Gastrocnemius medialis (tissue), 4 donors: ENCODE data around the gene STK4. TPM values are rescaled to one million over a fixed set of nuclear protein-coding genes. Genes with fewer than 3 reads are reported as not detected.

Experiments
- ATAC-seq, 2 donors: fragments of 150-250 bp; one replicate each; pipeline ENCODE4 v1.9.1; 2016
- DNase-seq, 2 donors: peaks; one replicate each; pipeline ENCODE4 v3.0.0-alpha.2; 2019
- H3K27ac ChIP-seq, 4 donors: fragments of 200-600 bp; sonication (generic); 1 replicate in 1 of 4; 2 replicates in 3 of 4; pipeline ENCODE4 v1.5.1; 2016 to 2018; ENCODE audit warnings: mild to moderate bottlenecking in 2 of 4, moderate library complexity in 1 of 4
- H3K27me3 ChIP-seq, 3 donors: fragments of 200-600 bp; sonication (generic) in 2 of 3; 1 replicate in 1 of 3; 2 replicates in 2 of 3; pipeline versions ENCODE4 v1.5.1 to v1.6.0; 2016 to 2019; ENCODE audit warnings: mild to moderate bottlenecking in 1 of 3, moderate library complexity in 1 of 3
- H3K36me3 ChIP-seq, 2 donors: fragments of 200-600 bp; sonication (generic) in 1 of 2; one replicate each; pipeline ENCODE4 v1.5.1; 2017 to 2018
- H3K4me1 ChIP-seq, 2 donors: fragments of 200-600 bp; sonication (generic) in 1 of 2; one replicate each; pipeline ENCODE4 v1.5.1; 2016 to 2017; ENCODE audit warnings: mild to moderate bottlenecking in 2 of 2
- H3K4me3 ChIP-seq, 4 donors: fragments of 200-600 bp; sonication (generic) in 3 of 4; 1 replicate in 1 of 4; 2 replicates in 3 of 4; pipeline ENCODE4 v1.5.1; 2016 to 2019; ENCODE audit warnings: mild to moderate bottlenecking in 2 of 4
- H3K9me3 ChIP-seq, 3 donors: fragments of 200-600 bp; sonication (generic) in 2 of 3; 1 replicate in 1 of 3; 2 replicates in 2 of 3; pipeline ENCODE4 v1.5.1; 2016 to 2019
- CTCF ChIP-seq, 5 experiments: fragments of 450-650 bp in 3 of 5; fragments of 200-600 bp in 2 of 5; sonication (generic) in 2 of 5; IDR thresholded peaks in 4 of 5; conservative IDR thresholded peaks in 1 of 5; 1 replicate in 4 of 5; 2 replicates in 1 of 5; pipeline ENCODE4 v1.5.1; 2016 to 2019; ENCODE audit warnings: antibody characterized with exemption in 5 of 5, mild to moderate bottlenecking in 3 of 5, moderate library complexity in 3 of 5
- POLR2A ChIP-seq, 2 donors: fragments of 450-650 bp; IDR thresholded peaks; one replicate each; pipeline ENCODE4 v1.6.1; 2017; ENCODE audit warnings: antibody characterized with exemption in 2 of 2, mild to moderate bottlenecking in 2 of 2, moderate library complexity in 2 of 2
- in situ Hi-C, 4 donors: fragments of 200-750 bp; cut with MboI; loops; one replicate each; pipeline versions ENCODE4 v1.15.0 to v1.8.0; 2017; ENCODE audit warnings: low sequenced_read_pairs in 4 of 4
- intact Hi-C: fragments of 100-400 bp; cut with DNase I; formaldehyde crosslinking; loops from one replicate; pipeline ENCODE4 v1.15.1; 2023; ENCODE audit warnings: low total_unique reads
- total RNA-seq, 4 donors: library from RNA; depleted of rRNA; stranded (reverse); fragments of >200 nt; gene quantifications; one replicate each; pipeline versions ENCODE4 v1.1.0 to v1.2.3, GENCODE V29; 2016

STK4 gene
- total RNA-seq, 4 donors from 2014 or later = 4.5 to 6.4 (median 5.5) TPM

DNA sequence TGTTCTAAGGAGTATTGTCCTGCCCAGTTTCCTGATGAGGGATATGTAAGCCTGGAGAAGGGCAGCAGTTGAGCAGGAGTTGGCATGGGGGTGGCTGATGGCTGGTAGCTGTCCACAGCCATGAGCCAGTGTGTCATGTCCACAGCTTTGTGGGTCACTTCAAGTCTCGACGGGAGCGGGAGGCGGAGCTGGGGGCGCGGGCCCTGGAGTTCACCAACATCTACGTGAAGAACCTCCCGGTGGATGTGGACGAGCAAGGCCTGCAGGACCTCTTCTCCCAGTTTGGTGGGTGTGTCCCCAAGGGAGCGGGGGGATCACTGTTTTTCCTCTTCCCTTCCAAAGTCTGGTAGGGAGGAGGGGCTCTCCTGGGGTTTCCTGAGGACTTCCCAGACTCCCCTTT is 47.6 kb upstream of the STK4 start:
- intact Hi-C loops (no loop called here), in situ Hi-C loops (no loop called here)
- no peaks in the 10 kb centered on the region for H3K4me1 ChIP-seq
- no peaks in the 10 kb centered on the region for H3K27me3 ChIP-seq
- DNase-seq = no peak
- no peaks in the 10 kb centered on the region for H3K9me3 ChIP-seq
- TF ChIP-seq CTCF (IDR thresholded peaks at IDR 0.05 in 4 of 5, conservative IDR thresholded peaks at IDR 0.05 in 1 of 5) = no peak
- no peak overlapping the region for H3K4me3 ChIP-seq
- ATAC-seq = no peak
- no peaks in the 10 kb centered on the region for H3K36me3 ChIP-seq
- H3K27ac ChIP-seq = no peak overlapping the region

DNA sequence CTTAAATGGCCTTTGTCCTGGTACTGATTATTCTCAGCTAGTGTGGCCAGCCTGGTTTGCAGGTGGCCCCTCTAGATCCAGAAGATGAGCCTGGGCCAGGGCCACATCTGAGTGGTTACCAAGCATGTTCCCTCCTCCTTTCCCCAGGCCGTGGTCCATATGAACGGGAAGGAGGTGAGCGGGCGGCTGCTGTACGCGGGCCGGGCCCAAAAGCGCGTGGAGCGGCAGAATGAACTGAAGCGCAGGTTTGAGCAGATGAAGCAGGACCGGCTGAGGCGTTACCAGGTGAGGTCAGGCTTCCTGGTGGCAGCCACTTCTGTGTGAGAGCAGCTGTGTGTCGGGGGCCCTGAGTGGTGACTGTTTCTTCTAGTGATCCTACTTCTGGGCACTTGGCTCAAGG is 44.9 kb upstream of the STK4 start:
- in situ Hi-C loops (no loop called here), intact Hi-C loops (no loop called here)
- no peaks in the 10 kb centered on the region for H3K27me3 ChIP-seq
- no peak overlapping the region for H3K27ac ChIP-seq
- DNase-seq (no peak), ATAC-seq (no peak)
- no peak overlapping the region for H3K4me3 ChIP-seq
- H3K4me1 ChIP-seq = no peaks in the 10 kb centered on the region
- no peak for TF ChIP-seq CTCF (IDR thresholded peaks at IDR 0.05 in 4 of 5, conservative IDR thresholded peaks at IDR 0.05 in 1 of 5)
- TF ChIP-seq POLR2A (IDR thresholded peaks at IDR 0.05) = no peak
- no peaks in the 10 kb centered on the region for H3K36me3 ChIP-seq
- H3K9me3 ChIP-seq = no peaks in the 10 kb centered on the region

DNA sequence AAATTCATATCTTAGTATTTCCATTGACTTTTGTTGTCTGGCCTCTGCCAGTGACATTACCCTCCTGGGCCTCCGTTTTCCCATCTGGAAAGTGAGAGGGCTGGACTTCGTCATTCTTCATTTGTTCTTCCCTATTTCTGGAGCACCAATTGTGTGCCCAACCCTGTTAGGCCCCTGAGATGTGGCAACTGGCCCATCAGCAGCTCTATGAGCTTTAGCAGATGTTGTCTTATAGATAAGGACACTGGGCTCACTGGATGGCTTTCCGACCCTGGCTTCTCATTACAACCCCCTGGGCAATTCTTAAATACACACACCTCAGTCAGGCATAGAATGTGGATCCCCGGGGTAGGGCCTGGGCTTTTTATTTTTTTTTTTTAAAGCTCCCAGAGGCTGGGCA is 41.8 kb upstream of the STK4 start:
- TF ChIP-seq POLR2A (IDR thresholded peaks at IDR 0.05) (no peak), CTCF (IDR thresholded peaks at IDR 0.05 in 4 of 5, conservative IDR thresholded peaks at IDR 0.05 in 1 of 5) (no peak)
- ATAC-seq (no peak), DNase-seq (no peak)
- Histone ChIP-seq H3K27ac (no peak overlapping the region), H3K36me3 (no peaks in the 10 kb centered on the region), H3K9me3 (no peaks in the 10 kb centered on the region), H3K27me3 (no peaks in the 10 kb centered on the region), H3K4me3 (no peak overlapping the region), H3K4me1 (no peaks in the 10 kb centered on the region)
- intact Hi-C loops (no loop called here), in situ Hi-C loops (no loop called here)

- Histone ChIP-seq H3K4me3 (no peak overlapping the region), H3K36me3 (no peaks in the 10 kb centered on the region), H3K27me3 (no peaks in the 10 kb centered on the region), H3K9me3 (no peaks in the 10 kb centered on the region), H3K4me1 (no peaks in the 10 kb centered on the region), H3K27ac (no peak overlapping the region)
- in situ Hi-C loops (no loop called here), intact Hi-C loops (no loop called here)
- TF ChIP-seq CTCF (IDR thresholded peaks at IDR 0.05 in 4 of 5, conservative IDR thresholded peaks at IDR 0.05 in 1 of 5) (no peak), POLR2A (IDR thresholded peaks at IDR 0.05) (no peak)
- ATAC-seq (no peak), DNase-seq (no peak)
Observed at GRCh38 chr20:44928595-44928994, 37.7 kb upstream of the STK4 start.

- in situ Hi-C loops = no loop called here
- no peak for TF ChIP-seq CTCF (IDR thresholded peaks at IDR 0.05 in 4 of 5, conservative IDR thresholded peaks at IDR 0.05 in 1 of 5)
- TF ChIP-seq POLR2A (IDR thresholded peaks at IDR 0.05) = no peak
- intact Hi-C loops = no loop called here
- no peak for ATAC-seq
- Histone ChIP-seq H3K27me3 (no peaks in the 10 kb centered on the region), H3K4me1 (no peaks in the 10 kb centered on the region), H3K27ac (no peak overlapping the region), H3K9me3 (no peaks in the 10 kb centered on the region), H3K4me3 (no peak overlapping the region), H3K36me3 (no peaks in the 10 kb centered on the region)
- DNase-seq = no peak
Observed at GRCh38 chr20:44930517-44931168, 35.7 kb upstream of the STK4 start.
